Thyroid gland (tissue), 4 donors: ENCODE data around the gene SLC12A2.

Experiments used
- CTCF ChIP-seq, 6 experiments: fragments of 200-600 bp in 3 of 6; fragments of 450-650 bp in 3 of 6; sonication (generic) in 3 of 6; IDR thresholded peaks; one replicate each; pipeline ENCODE4 v1.5.1; 2016 to 2019; ENCODE audit warnings: antibody characterized with exemption in 6 of 6, mild to moderate bottlenecking in 2 of 6, inconsistent platforms in 1 of 6, moderate library complexity in 1 of 6
- POLR2A ChIP-seq, 2 donors: fragments of 450-650 bp; IDR thresholded peaks; one replicate each; pipeline ENCODE4 v1.6.1; 2017; ENCODE audit warnings: antibody characterized with exemption in 2 of 2, mild to moderate bottlenecking in 2 of 2, moderate library complexity in 1 of 2

- TF ChIP-seq CTCF (IDR thresholded peaks at IDR 0.05) (no peak), POLR2A (IDR thresholded peaks at IDR 0.05) (no peak)
These were observed 42.7 kb downstream of the SLC12A2 start for GRCh38 chr5:128126241-128126640.
